Natural killer cell treated with Interleukin-12 subunit alpha and Interleukin-12 subunit beta and Interleukin-15 and Interleukin-18, amount 100 ng/mL, for 72 hours (primary cell): ENCODE results near the gene MTCH2. TPM values are rescaled to one million over a fixed set of nuclear protein-coding genes. Genes with fewer than 3 reads are reported as not detected.
"Not testable (repeated sequence)": the region's sequence is repeated elsewhere in the genome, so short reads cannot be mapped to it uniquely, and the experiment has no call there.

Experiments used
- ATAC-seq, 2 donors: fragments of 150-1000 bp; cut with Tn5 transposase in 1 of 2; sonication (Bioruptor Pico), chemical (Tn5 transposase) in 1 of 2; 2 replicates each; pipeline ENCODE4 v1.10.0; 2021
- DNase-seq: peaks from one replicate; pipeline ENCODE4 v3.0.0; 2022; ENCODE audit warnings: low spot score
- H3K27ac Mint-ChIP-seq, 2 donors: 1 replicate in 1 of 2; 2 replicates in 1 of 2; pipeline ENCODE4 v1.8.0; 2022; ENCODE audit warnings: mixed read lengths in 2 of 2, mild to moderate bottlenecking in 1 of 2, moderate library complexity in 1 of 2
- H3K27me3 Mint-ChIP-seq, 2 donors: 1 replicate in 1 of 2; 2 replicates in 1 of 2; pipeline ENCODE4 v1.8.0; 2022; ENCODE audit warnings: mixed read lengths in 2 of 2
- H3K36me3 Mint-ChIP-seq: one replicate; pipeline ENCODE4 v1.8.0; 2022; ENCODE audit warnings: mixed read lengths
- H3K4me1 Mint-ChIP-seq, 2 donors: 1 replicate in 1 of 2; 2 replicates in 1 of 2; pipeline ENCODE4 v1.8.0; 2022; ENCODE audit warnings: low read depth in 2 of 2, mixed read lengths in 2 of 2, mild to moderate bottlenecking in 1 of 2
- H3K4me3 Mint-ChIP-seq: one replicate; pipeline ENCODE4 v1.8.0; 2022; ENCODE audit warnings: mixed read lengths
- H3K9me3 Mint-ChIP-seq: 2 replicates; pipeline ENCODE4 v1.8.0; 2022; ENCODE audit warnings: mixed read lengths
- total RNA-seq, 2 donors: library from RNA; stranded (reverse); gene quantifications; one replicate each; pipeline ENCODE4 v1.2.3, GENCODE V29; 2022

MTCH2 gene
- total RNA-seq, 2 donors from 2014 or later = 102 to 124 TPM

- Mint-ChIP-seq H3K36me3 (no peaks in the 10 kb centered on the region), H3K27ac (no peak overlapping the region), H3K9me3 (no peaks in the 10 kb centered on the region), H3K4me3 (no peak overlapping the region), H3K4me1 (no peaks in the 10 kb centered on the region), H3K27me3 (peaks cover 0 to 6% of the 10 kb centered on the region in 2 donors)
- DNase-seq (no peak), ATAC-seq (no peak)
These were observed 16.9 kb upstream of the MTCH2 start for GRCh38 chr11:47659276-47659675.

GRCh38 chr11:47656260-47656885 lies 14.0 kb upstream of the MTCH2 start:
- peaks cover 4% of the 10 kb centered on the region for H3K9me3 Mint-ChIP-seq
- no peaks in the 10 kb centered on the region for H3K36me3 Mint-ChIP-seq
- H3K27me3 Mint-ChIP-seq = peaks cover 6 to 7% of the 10 kb centered on the region in 2 donors
- no peak for DNase-seq
- no peak overlapping the region for H3K27ac Mint-ChIP-seq
- H3K4me3 Mint-ChIP-seq = no peak overlapping the region
- no peak for ATAC-seq
- H3K4me1 Mint-ChIP-seq = no peaks in the 10 kb centered on the region

- no peak for DNase-seq
- Mint-ChIP-seq H3K27me3 (peaks cover 6 to 8% of the 10 kb centered on the region in 2 donors), H3K4me1 (no peaks in the 10 kb centered on the region), H3K27ac (no peak overlapping the region), H3K9me3 (peaks cover 4% of the 10 kb centered on the region), H3K36me3 (no peaks in the 10 kb centered on the region), H3K4me3 (no peak overlapping the region)
- no peak for ATAC-seq
These were observed 9.6 kb upstream of the MTCH2 start for GRCh38 chr11:47651818-47652469.

GRCh38 chr11:47649276-47649675 lies 6.9 kb upstream of the MTCH2 start:
- Mint-ChIP-seq H3K4me3 (no peak overlapping the region), H3K27me3 (peaks cover 0 to 8% of the 10 kb centered on the region in 2 donors), H3K27ac (no peak overlapping the region), H3K4me1 (no peaks in the 10 kb centered on the region), H3K36me3 (no peaks in the 10 kb centered on the region), H3K9me3 (peaks cover 4% of the 10 kb centered on the region)
- DNase-seq = no peak
- ATAC-seq = no peak

- Mint-ChIP-seq H3K4me1 (peaks cover 15 to 21% of the 10 kb centered on the region in 2 donors), H3K4me3 (no peak overlapping the region), H3K27me3 (no peaks in the 10 kb centered on the region), H3K27ac (no peak overlapping the region), H3K36me3 (no peaks in the 10 kb centered on the region), H3K9me3 (no peaks in the 10 kb centered on the region)
- ATAC-seq = no peak
- DNase-seq = no peak
These were observed 3.7 kb upstream of the MTCH2 start for GRCh38 chr11:47646019-47646418.

GRCh38 chr11:47645500-47645899 lies 3.1 kb upstream of the MTCH2 start:
- DNase-seq = no peak
- H3K36me3 Mint-ChIP-seq = no peaks in the 10 kb centered on the region
- H3K27me3 Mint-ChIP-seq = no peaks in the 10 kb centered on the region
- H3K27ac Mint-ChIP-seq = no peak overlapping the region
- H3K4me3 Mint-ChIP-seq = no peak overlapping the region
- ATAC-seq = no peak
- peaks cover 17 to 26% of the 10 kb centered on the region in 2 donors for H3K4me1 Mint-ChIP-seq
- H3K9me3 Mint-ChIP-seq = no peaks in the 10 kb centered on the region

GRCh38 chr11:47641600-47642098 lies 710 bp downstream of the MTCH2 start:
- Mint-ChIP-seq H3K9me3 (no peaks in the 10 kb centered on the region), H3K4me1 (peaks cover 19 to 29% of the 10 kb centered on the region in 2 donors), H3K36me3 (peaks cover 6% of the 10 kb centered on the region), H3K4me3 (peak overlapping the region; percentile 90), H3K27ac (peak overlapping the region; percentile 81 to 98), H3K27me3 (no peaks in the 10 kb centered on the region)
- DNase-seq = no peak
- no peak for ATAC-seq

- ATAC-seq, H3K27ac Mint-ChIP-seq: not testable (repeated sequence)
- H3K4me3 Mint-ChIP-seq = peak overlapping the region; percentile 90
These were observed 1.9 kb downstream of the MTCH2 start for GRCh38 chr11:47640506-47640905.

GRCh38 chr11:47636331-47636730 lies 6.0 kb downstream of the MTCH2 start:
- ATAC-seq, H3K4me3 Mint-ChIP-seq, H3K27me3 Mint-ChIP-seq, H3K27ac Mint-ChIP-seq, DNase-seq, H3K9me3 Mint-ChIP-seq: not testable (repeated sequence)
- Mint-ChIP-seq H3K36me3 (peaks cover 15% of the 10 kb centered on the region), H3K4me1 (peaks cover 6 to 12% of the 10 kb centered on the region in 2 donors)

More at GRCh38 chr11:47640506-47640905, 1.9 kb downstream of the MTCH2 start:
- DNase-seq, H3K27me3 Mint-ChIP-seq, H3K9me3 Mint-ChIP-seq, H3K36me3 Mint-ChIP-seq: not testable (repeated sequence)
- peaks cover 19 to 29% of the 10 kb centered on the region in 2 donors for H3K4me1 Mint-ChIP-seq

- ATAC-seq (no peak), DNase-seq (no peak)
- Mint-ChIP-seq H3K27me3 (no peaks in the 10 kb centered on the region), H3K36me3 (peaks cover 10% of the 10 kb centered on the region), H3K4me1 (no peaks in the 10 kb centered on the region), H3K27ac (no peak overlapping the region), H3K4me3 (no peak overlapping the region), H3K9me3 (no peaks in the 10 kb centered on the region)
These were observed 10.9 kb downstream of the MTCH2 start for GRCh38 chr11:47631473-47631872.

GRCh38 chr11:47628026-47628425 lies 14.3 kb downstream of the MTCH2 start:
- Mint-ChIP-seq H3K4me1 (no peaks in the 10 kb centered on the region), H3K27ac (no peak overlapping the region), H3K36me3 (peaks cover 11% of the 10 kb centered on the region), H3K9me3 (no peaks in the 10 kb centered on the region), H3K4me3 (no peak overlapping the region), H3K27me3 (no peaks in the 10 kb centered on the region)
- ATAC-seq = no peak
- DNase-seq = no peak

- Mint-ChIP-seq H3K27ac (no peak overlapping the region), H3K27me3 (no peaks in the 10 kb centered on the region), H3K4me1 (no peaks in the 10 kb centered on the region), H3K4me3 (no peak overlapping the region), H3K36me3 (peaks cover 11% of the 10 kb centered on the region), H3K9me3 (no peaks in the 10 kb centered on the region)
- ATAC-seq = no peak
- DNase-seq = no peak
These were observed 16.1 kb downstream of the MTCH2 start for GRCh38 chr11:47626234-47626633.

GRCh38 chr11:47620836-47621378 lies 21.5 kb downstream of the MTCH2 start:
- H3K4me3 Mint-ChIP-seq = no peak overlapping the region
- no peaks in the 10 kb centered on the region for H3K9me3 Mint-ChIP-seq
- peaks cover 16% of the 10 kb centered on the region for H3K36me3 Mint-ChIP-seq
- DNase-seq (no peak), ATAC-seq (no peak)
- peaks cover 0 to 10% of the 10 kb centered on the region in 2 donors for H3K4me1 Mint-ChIP-seq
- H3K27ac Mint-ChIP-seq = no peak overlapping the region
- peaks cover 0 to 3% of the 10 kb centered on the region in 2 donors for H3K27me3 Mint-ChIP-seq

- no peak overlapping the region for H3K27ac Mint-ChIP-seq
- ATAC-seq (no peak), DNase-seq (no peak)
- no peak overlapping the region for H3K4me3 Mint-ChIP-seq
- peaks cover 10% of the 10 kb centered on the region for H3K36me3 Mint-ChIP-seq
- peaks cover 0 to 8% of the 10 kb centered on the region in 2 donors for H3K27me3 Mint-ChIP-seq
- H3K4me1 Mint-ChIP-seq = peaks cover 5 to 14% of the 10 kb centered on the region in 2 donors
- no peaks in the 10 kb centered on the region for H3K9me3 Mint-ChIP-seq
These were observed 24.9 kb downstream of the MTCH2 start for GRCh38 chr11:47617417-47617809.
